ENCODE results near the gene LY6G6C.

The LY6G6C gene

GRCh38 chr6:31712296-31712695 lies 9.2 kb downstream of the LY6G6C start (continued):
- no peak for TF ChIP-seq ZNF510 (tag by site-specific recombination; IDR thresholded peaks at IDR 0.05; ENCODE audit: insufficient replicate concordance)
- no peak for TF ChIP-seq FEZF1 (tag by site-specific recombination; IDR thresholded peaks at IDR 0.05)
- no peak for TF ChIP-seq ZNF10 (tag by site-specific recombination; IDR thresholded peaks at IDR 0.05)
- no peak for TF ChIP-seq ZNF280C (tag by site-specific recombination; IDR thresholded peaks at IDR 0.05)
- no peak for TF ChIP-seq PBX3 (CRISPR knock-in tag; IDR thresholded peaks at IDR 0.05)

GRCh38 chr6:31711233-31711632 lies 10.3 kb downstream of the LY6G6C start:
- ChIA-PET POLR2A (interaction anchor here (0.5 to 2.0 kb wide), 6 partner anchors 8 to 116 kb away, joined by 3 to 11 read pairs (median 4); partner anchors contain the start of genes ABHD16A, DDAH2 and HSPA1B), CTCF (interaction anchor here (0.6 to 1.2 kb wide), 4 partner anchors 9 to 114 kb away, joined by 3 to 5 read pairs (median 4); no protein-coding TSS in a partner anchor)
- Histone ChIP-seq H3K4me3 (ENCODE audit: low read depth, low read length) (no peak overlapping the region), H3K4me1 (ENCODE audit: control insufficient read depth, insufficient read depth, low read length) (peaks cover 4% of the 10 kb centered on the region), H3K27ac (ENCODE audit: extremely low read depth, low read depth, low read length) (no peak overlapping the region), H3K36me3 (ENCODE audit: control insufficient read depth in 2 of 2, insufficient read depth in 1 of 2, low read length in 2 of 2) (no peaks in the 10 kb centered on the region), H3K9me3 (ENCODE audit: control insufficient read depth, insufficient read depth, low read depth, low read length) (no peaks in the 10 kb centered on the region)
- TF ChIP-seq ZNF341 (tag by site-specific recombination; IDR thresholded peaks at IDR 0.05; ENCODE audit: low read depth) (peak; percentile 34; the same call in 1 of the 2 replicates), KLF1 (tag by site-specific recombination; IDR thresholded peaks at IDR 0.05) (peak; percentile 71), ZXDB (tag by site-specific recombination; IDR thresholded peaks at IDR 0.05) (no peak), ZIC2 (tag by site-specific recombination; IDR thresholded peaks at IDR 0.05) (peak; percentile 85), KLF17 (tag by site-specific recombination; IDR thresholded peaks at IDR 0.05) (peak; percentile 89), SP7 (tag by site-specific recombination; IDR thresholded peaks at IDR 0.05) (0 out of 2 replicates have a peak, but pooled peaks have one; percentile 30)

GRCh38 chr6:31710523-31711219 lies 10.9 kb downstream of the LY6G6C start:
- POLR2A ChIA-PET: interaction anchor here (1.3 to 2.0 kb wide), 4 partner anchors 8 to 117 kb away, joined by 3 to 11 read pairs (median 6); partner anchors contain the start of genes ABHD16A, DDAH2 and HSPA1B
- no peak overlapping the region for H3K27ac ChIP-seq (ENCODE audit: extremely low read depth, low read depth, low read length)
- no peak for TF ChIP-seq ZBTB1 (tag by site-specific recombination; IDR thresholded peaks at IDR 0.05)
- TF ChIP-seq ZNF146 (tag by site-specific recombination; IDR thresholded peaks at IDR 0.05): 0 out of 2 replicates have a peak, but pooled peaks have one; percentile 5
- TF ChIP-seq KLF10 (tag by site-specific recombination; IDR thresholded peaks at IDR 0.05): no peak
- no peak for TF ChIP-seq ZNF785 (tag by site-specific recombination; IDR thresholded peaks at IDR 0.05)
- no peak for TF ChIP-seq ZNF677 (tag by site-specific recombination; IDR thresholded peaks at IDR 0.05)
- TF ChIP-seq ZNF544 (tag by site-specific recombination; IDR thresholded peaks at IDR 0.05): no peak
- no peak for TF ChIP-seq KLF16 (tag by site-specific recombination; IDR thresholded peaks at IDR 0.05)
- peak; percentile 54; the same call in 1 of the 2 replicates for TF ChIP-seq ZNF366 (tag by site-specific recombination; conservative IDR thresholded peaks at IDR 0.05)
- no peak for TF ChIP-seq ZNF660 (tag by site-specific recombination; IDR thresholded peaks at IDR 0.05)
- TF ChIP-seq ZNF488 (tag by site-specific recombination; IDR thresholded peaks at IDR 0.05): no peak
- no peak for TF ChIP-seq KLF1 (tag by site-specific recombination; IDR thresholded peaks at IDR 0.05)
- H3K9me3 ChIP-seq (ENCODE audit: control insufficient read depth, insufficient read depth, low read depth, low read length): no peaks in the 10 kb centered on the region
- H3K36me3 ChIP-seq (ENCODE audit: control insufficient read depth in 2 of 2, insufficient read depth in 1 of 2, low read length in 2 of 2): no peaks in the 10 kb centered on the region
- no peak overlapping the region for H3K4me3 ChIP-seq (ENCODE audit: low read depth, low read length)
- CTCF ChIA-PET: interaction anchor here (0.6 to 1.2 kb wide), 4 partner anchors 9 to 114 kb away, joined by 3 to 5 read pairs (median 4); no protein-coding TSS in a partner anchor
- H3K4me1 ChIP-seq (ENCODE audit: control insufficient read depth, insufficient read depth, low read length): peaks cover 4% of the 10 kb centered on the region
